Spleen (tissue), 7 donors: ENCODE results near the gene ATP2A1.

Source experiments
- POLR2AphosphoS5 ChIP-seq, 3 donors: sonication (generic); formaldehyde crosslinking; IDR thresholded peaks; one replicate each; pipeline ENCODE4 v1.5.1; 2017; ENCODE audit warnings: antibody characterized with exemption in 3 of 3
- TF ChIP-seq, protein P1 (sequence below), 11 experiments: fragments of 200-600 bp in 7 of 11; fragments of 450-650 bp in 4 of 11; sonication (generic) in 4 of 11; IDR thresholded peaks in 8 of 11; conservative IDR thresholded peaks in 3 of 11; 1 replicate in 7 of 11; 2 replicates in 4 of 11; pipeline versions ENCODE4 v1.4.0 to v1.8.0; 2016 to 2021; ENCODE audit warnings: antibody characterized with exemption in 11 of 11, inconsistent platforms in 4 of 11, mild to moderate bottlenecking in 1 of 11
- donor health status: DM: no; HTN: no; CAD: no; lungs with moderate emphysema.
- donor health status: DM: no; HTN: no; CAD: no.
- donor health status: DM: no; HTN: no; CAD: no.

- TF ChIP-seq, protein P1, sequence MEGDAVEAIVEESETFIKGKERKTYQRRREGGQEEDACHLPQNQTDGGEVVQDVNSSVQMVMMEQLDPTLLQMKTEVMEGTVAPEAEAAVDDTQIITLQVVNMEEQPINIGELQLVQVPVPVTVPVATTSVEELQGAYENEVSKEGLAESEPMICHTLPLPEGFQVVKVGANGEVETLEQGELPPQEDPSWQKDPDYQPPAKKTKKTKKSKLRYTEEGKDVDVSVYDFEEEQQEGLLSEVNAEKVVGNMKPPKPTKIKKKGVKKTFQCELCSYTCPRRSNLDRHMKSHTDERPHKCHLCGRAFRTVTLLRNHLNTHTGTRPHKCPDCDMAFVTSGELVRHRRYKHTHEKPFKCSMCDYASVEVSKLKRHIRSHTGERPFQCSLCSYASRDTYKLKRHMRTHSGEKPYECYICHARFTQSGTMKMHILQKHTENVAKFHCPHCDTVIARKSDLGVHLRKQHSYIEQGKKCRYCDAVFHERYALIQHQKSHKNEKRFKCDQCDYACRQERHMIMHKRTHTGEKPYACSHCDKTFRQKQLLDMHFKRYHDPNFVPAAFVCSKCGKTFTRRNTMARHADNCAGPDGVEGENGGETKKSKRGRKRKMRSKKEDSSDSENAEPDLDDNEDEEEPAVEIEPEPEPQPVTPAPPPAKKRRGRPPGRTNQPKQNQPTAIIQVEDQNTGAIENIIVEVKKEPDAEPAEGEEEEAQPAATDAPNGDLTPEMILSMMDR (IDR thresholded peaks at IDR 0.05 in 8 of 11, conservative IDR thresholded peaks at IDR 0.05 in 3 of 11), result no peak
- TF ChIP-seq POLR2AphosphoS5 (IDR thresholded peaks at IDR 0.05), result peak; percentile 73 to 88 (median 79)
Observed at GRCh38 chr16:28925386-28926228, 47.3 kb downstream of the ATP2A1 start.
